Upper lobe of left lung (tissue), 4 donors: ENCODE measurements around the gene TULP3.

Experiments used
- POLR2AphosphoS5 ChIP-seq, 2 donors: sonication (generic); formaldehyde crosslinking; IDR thresholded peaks; one replicate each; pipeline ENCODE4 v1.5.1; 2017; ENCODE audit warnings: antibody characterized with exemption in 2 of 2
- TF ChIP-seq, protein P1 (sequence below), 6 experiments: fragments of 450-650 bp in 4 of 6; fragments of 200-600 bp in 2 of 6; sonication (generic) in 2 of 6; IDR thresholded peaks; one replicate each; pipeline ENCODE4 v1.5.1; 2016 to 2019; ENCODE audit warnings: antibody characterized with exemption in 6 of 6

DNA sequence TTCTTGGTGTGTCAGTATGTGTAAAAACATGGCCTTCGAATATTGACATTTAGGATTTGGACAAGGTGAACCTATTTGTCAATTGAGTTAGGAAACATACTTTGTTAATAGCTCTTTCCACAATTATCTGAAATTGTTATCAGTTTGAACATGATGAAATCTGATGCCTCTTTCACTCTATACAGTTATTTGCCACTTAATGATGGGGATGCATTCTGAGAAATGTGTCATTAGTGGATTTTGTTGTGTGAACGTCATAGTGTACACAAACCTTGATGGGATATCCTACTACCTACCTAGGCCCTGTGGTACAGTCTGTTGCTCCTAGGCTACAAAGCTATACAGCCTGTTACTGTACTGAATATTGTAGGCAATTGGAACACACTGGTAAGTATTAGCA is 4.8 kb downstream of the TULP3 start:
- TF ChIP-seq, protein P1, sequence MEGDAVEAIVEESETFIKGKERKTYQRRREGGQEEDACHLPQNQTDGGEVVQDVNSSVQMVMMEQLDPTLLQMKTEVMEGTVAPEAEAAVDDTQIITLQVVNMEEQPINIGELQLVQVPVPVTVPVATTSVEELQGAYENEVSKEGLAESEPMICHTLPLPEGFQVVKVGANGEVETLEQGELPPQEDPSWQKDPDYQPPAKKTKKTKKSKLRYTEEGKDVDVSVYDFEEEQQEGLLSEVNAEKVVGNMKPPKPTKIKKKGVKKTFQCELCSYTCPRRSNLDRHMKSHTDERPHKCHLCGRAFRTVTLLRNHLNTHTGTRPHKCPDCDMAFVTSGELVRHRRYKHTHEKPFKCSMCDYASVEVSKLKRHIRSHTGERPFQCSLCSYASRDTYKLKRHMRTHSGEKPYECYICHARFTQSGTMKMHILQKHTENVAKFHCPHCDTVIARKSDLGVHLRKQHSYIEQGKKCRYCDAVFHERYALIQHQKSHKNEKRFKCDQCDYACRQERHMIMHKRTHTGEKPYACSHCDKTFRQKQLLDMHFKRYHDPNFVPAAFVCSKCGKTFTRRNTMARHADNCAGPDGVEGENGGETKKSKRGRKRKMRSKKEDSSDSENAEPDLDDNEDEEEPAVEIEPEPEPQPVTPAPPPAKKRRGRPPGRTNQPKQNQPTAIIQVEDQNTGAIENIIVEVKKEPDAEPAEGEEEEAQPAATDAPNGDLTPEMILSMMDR (IDR thresholded peaks at IDR 0.05), result no peak
- no peak for TF ChIP-seq POLR2AphosphoS5 (IDR thresholded peaks at IDR 0.05)
